NCI-H446 (cell line): ENCODE results near the gene B3GALT6.
"Not testable (repeated sequence)": the region's sequence is repeated elsewhere in the genome, so short reads cannot be mapped to it uniquely, and the experiment has no call there.

ENCODE experiments used
- DNase-seq, 2 experiments: peaks; one replicate each; lab custom pipeline; 2025; lab: John Stamatoyannopoulos, UW

Gene B3GALT6

DNA sequence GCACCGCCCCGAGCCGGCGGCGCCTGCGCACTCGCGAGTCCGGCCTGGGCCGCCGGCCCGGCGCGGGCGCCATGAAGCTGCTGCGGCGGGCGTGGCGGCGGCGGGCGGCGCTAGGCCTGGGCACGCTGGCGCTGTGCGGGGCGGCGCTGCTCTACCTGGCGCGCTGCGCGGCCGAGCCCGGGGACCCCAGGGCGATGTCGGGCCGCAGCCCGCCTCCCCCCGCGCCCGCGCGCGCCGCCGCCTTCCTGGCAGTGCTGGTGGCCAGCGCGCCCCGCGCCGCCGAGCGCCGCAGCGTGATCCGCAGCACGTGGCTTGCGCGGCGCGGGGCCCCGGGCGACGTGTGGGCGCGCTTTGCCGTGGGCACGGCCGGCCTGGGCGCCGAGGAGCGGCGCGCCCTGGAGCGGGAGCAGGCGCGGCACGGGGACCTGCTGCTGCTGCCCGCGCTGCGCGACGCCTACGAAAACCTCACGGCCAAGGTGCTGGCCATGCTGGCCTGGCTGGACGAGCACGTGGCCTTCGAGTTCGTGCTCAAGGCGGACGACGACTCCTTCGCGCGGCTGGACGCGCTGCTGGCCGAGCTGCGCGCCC, at the start of gene B3GALT6:
TSS of gene B3GALT6 (plus strand) at position 30 of the 588 bp plus-strand sequence. CDS start at position 72, 42 bp downstream.
- DNase-seq: no peak

DNA sequence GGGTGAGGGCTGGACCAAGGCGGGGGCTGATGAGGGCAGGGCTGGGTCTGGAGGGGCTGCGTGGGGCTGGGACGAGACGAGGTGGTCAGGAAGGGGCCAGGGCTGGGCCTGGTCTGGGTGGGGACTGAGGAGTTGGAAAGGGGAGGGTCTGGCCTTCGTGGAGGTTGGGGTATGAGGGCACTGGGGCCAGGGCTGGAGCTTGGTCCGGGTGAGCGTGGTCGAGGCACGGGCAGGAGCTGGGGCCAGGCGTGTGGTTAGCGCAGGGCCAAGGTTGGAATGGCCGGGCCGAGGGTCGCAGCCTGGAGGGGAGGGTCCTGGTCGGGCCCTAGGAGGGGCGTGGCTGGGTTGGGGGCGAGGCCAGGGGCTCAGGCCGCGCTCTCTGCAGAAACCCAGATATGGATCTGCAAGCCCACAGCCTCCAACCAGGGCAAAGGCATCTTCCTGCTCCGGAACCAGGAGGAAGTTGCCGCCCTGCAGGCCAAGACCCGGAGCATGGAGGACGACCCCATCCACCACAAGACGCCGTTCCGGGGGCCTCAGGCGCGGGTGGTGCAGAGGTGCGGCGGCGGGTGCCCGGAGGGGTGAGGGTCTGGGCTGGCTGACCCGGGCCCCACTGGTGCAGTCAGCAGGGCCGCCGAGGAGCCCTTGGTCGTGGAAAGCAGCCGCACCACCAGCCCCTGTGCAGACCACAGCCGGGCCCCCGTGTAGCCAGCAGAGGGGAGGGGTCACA, 49.4 kb upstream of the B3GALT6 start:
- DNase-seq: no peak

DNA sequence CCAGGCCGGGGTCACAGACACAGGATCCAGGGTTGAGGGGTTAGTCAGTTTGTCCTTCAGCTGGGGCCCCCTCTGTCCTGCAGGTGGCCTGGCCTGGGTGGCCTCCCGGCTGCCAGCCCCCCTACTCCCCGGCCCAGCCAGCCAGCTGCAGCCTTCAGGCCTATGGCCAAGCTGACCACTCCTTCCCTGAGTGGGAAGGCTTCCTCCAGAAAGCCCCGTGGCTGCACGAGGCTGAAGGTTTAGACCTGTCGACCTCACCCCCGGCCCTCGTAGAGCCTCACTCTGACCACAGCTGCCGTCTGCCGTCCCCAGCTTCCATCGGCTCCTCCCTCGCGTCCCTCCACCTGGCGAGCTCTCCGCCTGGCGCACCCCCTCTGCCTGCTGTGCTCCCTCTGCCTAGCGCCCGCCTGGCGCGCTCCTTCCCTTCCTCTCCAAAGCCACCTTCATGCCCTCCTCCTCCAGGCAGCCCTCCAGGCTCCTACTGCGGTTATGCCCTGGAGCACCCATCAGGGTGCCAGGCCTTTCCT, 48.8 kb upstream of the B3GALT6 start:
- DNase-seq: no peak

DNA sequence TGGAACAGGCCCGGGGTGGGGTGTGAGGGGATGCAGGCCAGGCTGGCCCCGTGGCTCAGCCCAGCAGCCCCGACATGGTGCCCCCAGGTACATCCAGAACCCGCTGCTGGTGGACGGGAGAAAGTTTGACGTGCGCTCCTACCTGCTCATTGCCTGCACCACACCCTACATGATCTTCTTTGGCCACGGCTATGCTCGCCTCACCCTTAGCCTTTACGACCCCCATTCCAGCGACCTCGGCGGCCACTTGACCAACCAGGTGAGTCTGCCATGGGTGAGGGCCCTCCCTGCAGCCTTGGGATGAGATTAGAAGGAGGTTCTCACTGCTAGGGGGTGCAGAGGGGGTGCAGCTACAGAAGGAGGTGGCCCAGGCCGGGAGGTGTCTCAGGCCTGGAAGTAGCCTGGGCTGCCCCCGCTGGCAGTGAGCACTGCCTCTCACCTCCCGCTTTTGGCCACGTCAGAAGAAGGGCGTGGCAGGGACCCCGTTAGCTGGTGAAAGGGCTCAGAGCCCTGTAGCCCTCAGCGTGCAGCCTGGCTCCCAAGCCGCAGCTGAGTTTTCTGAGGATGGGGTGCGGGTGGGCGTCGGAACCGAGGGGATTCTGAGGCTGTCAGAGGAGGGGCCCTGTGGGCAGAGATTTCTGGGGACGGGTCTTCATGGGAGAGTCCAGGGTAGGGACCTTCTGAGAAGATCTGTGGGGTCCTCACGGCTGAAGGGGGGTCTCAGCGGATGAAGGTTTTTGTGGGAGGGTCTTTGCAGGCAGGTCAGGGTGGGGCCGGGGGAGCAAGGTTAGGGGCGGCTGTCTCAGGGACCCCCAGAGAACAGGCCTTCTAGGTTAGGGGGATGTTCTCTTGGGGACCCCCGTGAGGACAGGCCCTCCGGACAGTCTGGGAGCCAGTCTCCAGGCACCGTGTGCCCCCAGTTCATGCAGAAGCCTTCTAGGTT, 47.9 kb upstream of the B3GALT6 start:
- DNase-seq: no peak

DNA sequence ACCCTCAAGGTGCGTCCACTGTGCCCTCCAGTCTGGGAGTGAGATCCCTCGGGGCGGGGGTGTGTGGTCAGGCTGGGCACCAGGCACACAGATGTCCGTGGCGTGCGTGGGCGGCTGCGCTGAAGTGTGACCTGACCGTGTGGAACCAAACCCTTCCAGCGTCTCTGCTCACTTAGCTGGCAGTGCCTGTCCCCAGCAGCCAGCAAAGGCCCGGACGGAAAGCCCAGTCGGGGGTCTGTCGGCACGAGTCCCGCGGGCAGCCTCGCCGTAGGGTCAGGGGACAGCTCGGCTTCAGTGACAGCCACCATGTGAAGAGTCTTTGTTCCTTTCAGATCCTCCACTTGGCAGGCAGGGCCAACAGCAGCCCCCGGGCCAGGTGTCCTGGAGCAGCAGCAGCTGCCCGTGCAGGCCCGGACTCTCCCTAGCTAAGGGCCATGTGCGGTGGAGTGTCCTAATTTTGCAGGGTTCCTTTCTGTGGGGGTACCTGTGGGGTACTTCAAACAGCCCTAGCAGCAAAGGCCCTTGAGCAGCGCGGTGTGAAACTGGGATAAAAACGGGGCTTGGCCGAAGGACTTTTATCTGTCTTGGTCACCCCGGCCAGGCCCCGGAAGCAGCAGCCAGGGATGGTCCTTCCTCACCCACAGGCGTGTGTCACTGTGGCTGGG, 46.8 kb upstream of the B3GALT6 start:
- no peak for DNase-seq

DNA sequence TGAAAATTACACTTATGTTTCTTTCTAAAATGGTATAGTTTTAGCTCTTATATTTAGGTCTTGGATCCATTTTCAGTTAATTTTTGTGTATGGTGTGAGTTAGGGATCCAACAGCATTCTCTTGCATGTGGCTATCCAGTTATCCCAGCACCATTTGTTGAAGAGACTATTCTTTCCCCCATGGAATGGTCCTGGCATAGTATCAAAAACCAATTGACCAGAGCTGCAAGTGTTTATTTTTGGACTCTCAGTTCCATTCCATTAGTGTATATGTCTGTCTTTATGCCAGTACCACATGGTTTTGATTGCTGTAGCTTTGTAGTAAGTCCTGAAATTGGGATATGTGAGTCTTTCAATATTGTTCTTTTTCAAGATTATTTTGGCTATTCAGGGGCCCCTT, 44.1 kb upstream of the B3GALT6 start:
- DNase-seq: no peak

DNA sequence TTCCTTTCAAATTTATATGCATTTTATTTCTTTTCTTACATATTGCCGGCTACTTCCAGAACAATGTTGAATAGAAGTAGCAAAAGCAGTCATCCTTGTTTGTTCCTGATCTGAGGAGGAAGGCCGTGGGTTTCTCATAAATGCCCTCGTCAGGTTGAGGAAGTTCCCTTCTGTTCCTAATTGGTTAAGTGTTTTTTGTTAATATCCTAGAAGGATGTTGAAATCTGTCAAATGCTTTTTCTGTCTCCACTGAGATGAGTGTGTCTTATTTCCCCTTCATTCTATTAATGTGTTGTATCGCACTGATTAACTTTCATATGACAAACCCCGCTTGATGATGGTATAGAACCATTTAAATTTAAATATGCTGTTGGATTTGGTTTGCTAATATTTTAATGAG, 42.9 kb upstream of the B3GALT6 start:
- DNase-seq: no peak

DNA sequence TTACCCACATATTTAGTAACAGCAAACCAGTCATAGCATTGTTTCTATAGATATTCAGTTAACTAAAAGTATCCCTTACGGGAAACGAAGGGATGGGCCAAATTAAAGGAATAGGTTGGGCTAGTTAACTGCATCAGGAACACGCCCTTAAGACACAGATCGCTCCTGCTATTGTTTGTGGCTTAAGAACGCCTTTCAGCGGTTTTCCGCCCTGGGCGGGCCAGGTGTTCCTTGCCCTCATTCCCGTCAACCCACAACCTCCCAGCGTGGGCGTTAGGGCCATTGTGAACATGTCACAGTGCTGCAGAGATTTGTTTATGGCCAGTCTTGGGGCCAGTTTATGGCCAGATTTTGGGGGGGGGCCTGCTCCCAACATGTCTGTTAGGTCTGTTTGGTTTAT, 40.3 kb upstream of the B3GALT6 start:
- DNase-seq: no peak

DNA sequence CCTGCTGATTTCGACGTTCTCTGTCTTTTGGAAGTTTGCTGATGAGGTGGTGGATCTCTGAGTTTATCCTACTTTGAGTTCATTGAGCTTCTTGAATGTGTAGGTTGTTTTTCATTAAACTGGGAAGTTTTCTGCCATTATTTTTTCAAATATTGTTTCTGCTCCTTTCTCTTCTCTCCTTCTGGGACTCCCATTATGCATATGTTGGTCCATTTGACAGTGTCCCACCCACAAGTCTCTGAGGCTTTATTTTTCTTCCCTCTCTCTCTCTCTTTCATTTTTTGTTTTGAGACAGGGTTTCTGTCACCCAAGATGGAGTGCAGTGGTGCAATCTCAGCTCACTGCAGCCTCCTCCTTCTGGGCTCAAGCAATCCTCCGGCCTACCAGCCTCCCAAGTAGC, 37.3 kb upstream of the B3GALT6 start:
- DNase-seq: no peak

DNA sequence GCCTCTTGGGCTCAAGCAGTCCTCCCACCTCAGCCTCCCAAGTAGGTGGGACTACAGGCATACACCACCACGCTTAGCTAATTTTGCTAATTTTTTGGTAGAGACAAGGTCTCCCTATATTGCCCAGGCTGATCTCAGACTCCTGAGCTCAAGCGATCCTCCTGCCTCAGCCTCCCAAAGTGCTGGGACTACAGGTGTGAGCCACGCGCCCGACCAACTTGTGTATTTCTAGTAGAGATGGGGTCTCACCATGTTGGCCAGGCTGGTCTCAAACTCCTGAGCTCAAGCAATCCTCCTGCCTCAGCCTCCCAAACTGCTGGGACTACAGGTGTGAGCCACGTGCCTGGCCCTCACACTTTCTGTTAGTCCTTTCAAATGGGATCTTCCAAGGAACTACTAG, 36.3 kb upstream of the B3GALT6 start:
- not testable (repeated sequence) for DNase-seq

DNA sequence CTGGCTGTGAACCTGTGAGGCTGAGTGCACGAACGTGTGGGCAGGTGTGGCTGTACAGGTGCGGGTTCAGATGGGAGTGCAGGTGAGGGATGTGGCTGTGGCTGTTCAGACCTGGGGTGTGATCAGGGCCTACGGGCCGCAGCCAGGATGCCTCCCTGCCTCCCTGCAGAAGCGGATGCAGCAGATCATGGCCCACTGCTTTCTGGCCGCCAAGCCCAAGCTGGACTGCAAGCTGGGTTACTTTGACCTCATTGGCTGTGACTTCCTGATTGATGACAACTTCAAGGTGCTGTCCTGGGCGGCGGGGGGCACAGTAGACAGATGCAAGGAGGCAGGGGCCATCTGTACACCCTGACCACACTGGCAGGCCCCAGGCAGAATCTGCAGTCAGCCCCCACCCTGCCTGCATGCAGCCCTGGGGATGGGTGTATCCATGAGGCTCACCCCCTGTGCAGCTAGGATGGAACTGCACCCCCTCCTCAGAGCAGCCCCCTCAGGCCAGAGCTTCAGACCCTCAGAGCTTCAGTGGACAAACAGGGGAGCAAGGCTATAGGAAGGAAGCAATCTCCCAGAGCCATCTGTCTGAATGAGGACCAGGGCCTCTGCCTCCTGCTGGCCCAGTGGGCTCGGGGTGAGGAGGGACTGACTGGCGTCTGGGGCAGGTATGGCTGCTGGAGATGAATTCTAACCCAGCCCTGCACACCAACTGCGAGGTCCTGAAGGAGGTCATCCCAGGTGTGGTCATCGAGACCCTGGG, 35.4 kb upstream of the B3GALT6 start:
- DNase-seq: no peak

DNA sequence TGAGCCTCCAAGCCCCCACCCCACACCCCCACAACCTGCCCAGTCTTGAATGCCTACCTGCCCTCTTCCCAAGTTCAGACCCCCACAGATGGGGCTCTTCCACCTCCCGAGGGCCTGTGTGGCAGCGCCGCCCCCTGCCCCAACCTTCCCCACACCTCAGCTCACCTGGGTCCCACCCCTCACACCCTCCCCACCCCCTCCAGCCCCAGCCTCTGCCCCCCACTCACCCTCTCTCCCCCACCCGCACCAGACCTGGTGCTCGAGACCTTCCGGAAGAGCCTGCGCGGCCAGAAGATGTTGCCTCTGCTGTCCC, 34.9 kb upstream of the B3GALT6 start:
- no peak for DNase-seq

DNA sequence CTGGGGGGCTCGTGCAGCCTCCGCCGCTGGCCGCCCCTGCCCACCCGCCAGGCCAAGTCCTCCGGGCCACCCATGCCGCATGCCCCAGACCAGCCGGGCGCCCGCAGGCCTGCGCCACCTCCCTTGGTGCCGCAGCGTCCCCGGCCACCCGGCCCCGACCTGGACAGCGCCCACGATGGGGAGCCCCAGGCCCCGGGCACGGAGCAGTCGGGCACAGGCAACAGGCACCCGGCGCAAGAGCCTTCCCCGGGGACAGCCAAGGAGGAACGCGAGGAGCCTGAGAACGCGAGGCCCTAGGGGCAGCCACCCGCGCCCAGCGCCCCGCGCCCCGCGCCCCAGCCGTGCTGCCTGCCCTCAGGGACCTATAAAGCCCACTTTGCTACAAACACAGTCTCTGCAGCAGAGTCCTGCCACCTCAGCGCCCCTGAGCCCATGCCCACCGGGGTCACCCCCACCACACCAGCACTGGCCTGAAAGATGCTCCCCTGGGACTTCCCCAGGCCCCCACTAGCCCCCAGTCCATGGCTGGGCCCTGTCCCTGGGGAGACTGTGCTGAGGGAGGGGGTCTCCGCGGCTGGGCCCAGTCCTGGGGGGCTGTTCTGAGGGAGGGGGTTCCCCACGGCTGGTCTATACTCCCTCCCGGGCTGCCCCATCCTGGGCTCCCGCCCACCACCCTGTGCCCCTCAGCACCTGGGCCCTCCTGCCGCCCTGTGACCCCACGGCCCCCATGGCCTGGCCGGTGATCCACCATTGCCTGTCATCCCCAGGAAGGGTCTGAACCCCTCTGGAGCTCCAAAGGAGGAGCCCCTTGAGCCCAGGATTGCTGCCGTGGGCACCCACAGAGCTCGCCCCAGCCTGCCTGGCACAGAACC, 34.2 kb upstream of the B3GALT6 start:
- DNase-seq: no peak

DNA sequence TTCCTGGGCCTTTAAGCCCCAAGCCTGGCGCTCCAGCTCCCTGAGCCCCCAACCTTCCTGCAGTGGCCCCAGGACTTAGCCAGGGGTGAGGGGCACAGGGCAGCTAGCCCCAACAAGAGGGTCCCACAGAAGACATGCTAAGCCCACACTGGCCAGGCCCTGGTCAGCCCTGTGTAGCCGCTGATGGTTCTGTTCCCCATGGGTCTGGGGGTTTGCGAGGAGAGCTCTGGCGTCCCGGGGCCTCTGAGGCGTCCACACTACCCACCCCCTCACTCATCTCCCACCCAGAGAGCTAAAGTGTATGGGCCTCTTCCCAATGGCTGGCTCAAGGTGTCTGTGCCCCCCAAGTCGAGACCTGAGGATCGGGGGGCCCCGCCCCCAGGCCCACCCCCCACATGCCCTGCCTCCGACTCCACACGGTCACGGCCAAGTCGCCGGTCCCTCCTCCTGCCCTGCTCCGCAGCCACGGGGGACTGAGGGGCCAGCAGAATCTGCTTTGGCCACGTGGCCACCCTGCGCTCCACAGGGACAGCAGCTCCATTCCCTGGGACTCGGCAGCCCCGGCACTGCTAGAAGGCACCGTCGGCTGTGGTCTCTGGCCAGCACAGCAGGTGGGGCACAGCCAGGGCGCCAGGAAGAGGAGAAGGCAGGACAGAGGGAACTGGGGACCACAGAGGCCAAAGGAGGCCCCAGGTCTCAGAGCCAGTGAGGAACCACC, 33.5 kb upstream of the B3GALT6 start:
- DNase-seq: no peak

DNA sequence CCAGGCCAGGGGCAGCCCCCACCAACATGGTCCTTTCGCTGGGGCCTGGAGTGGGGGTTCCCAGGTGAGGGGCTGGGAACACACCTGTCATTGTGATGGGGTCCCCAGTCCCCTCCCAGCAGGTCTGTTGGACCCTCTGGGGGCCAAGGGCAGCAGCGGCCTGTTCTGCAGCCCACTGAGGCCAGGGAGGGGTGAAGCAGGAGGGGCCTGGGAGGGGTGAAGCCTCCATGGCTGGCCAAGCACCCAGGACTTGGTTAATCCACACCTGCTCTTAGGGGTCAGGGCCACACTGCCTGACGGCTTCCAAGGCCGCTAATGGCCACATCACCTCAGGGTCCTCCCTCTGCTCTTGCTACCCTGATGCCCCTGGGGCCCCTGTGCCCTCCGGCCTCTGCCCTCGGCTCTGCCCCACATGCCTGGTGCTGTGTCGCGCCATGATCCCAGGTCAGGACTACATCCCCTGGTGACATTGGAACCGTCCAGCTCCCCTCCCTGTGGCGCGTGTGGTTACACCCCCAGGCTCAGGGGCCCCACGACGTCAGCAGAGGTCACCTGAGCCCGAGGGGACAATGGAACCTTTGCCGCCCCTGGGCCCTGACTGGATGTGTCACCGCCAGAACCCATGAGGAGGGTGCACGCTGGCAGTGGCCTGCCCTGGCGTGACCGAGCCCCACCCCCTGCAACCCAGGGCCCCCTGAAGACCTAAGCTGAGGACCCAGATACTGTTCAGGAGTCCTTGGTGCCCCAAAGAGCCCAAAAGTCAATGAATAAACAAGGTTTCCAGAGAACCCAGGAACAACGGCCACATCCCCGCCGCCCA, 32.7 kb upstream of the B3GALT6 start:
- no peak for DNase-seq

DNA sequence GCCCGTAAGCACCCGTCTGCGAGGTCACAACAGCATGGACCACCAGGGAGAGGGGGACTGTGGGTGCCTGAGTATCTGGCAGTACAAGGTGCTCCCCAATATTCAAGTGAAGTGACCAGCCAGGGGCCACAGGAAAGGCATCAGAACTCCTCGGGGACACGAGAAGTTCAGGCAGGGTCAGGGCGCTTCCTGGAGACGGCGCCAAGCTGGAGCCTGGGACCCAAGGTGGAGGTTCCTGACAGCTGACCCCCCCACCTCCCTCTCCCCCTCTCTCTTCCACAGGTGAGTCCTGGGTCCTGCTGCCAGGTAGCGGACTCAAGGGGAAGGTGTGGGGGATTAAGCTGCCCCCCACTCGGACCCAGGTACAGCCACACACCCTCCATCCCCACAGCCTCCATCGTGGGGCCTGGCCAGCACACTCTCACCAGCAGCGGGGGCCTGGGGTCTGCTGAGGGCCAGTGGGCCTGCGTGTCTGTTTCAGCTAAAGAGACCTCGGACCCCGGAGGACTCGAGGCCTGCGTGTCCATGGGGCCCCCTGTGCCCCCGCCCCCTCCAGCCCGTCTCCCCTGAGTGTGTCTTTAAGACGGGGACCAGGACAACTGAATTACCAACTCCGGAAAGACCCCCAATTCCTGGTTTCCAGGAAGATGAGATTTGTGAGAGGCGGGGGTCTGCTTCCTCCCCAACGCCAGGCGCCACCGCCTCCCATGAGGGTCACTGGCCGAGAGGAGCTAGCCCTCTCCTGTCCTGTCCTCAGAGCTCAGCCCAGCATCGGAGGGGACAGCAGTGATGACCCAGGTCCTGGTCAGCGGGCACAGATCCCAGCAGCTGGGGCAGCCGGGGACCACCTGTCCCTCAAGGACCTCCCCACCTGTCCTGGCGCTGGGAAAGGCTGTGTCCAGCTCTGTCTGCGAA, 31.8 kb upstream of the B3GALT6 start:
- no peak for DNase-seq

DNA sequence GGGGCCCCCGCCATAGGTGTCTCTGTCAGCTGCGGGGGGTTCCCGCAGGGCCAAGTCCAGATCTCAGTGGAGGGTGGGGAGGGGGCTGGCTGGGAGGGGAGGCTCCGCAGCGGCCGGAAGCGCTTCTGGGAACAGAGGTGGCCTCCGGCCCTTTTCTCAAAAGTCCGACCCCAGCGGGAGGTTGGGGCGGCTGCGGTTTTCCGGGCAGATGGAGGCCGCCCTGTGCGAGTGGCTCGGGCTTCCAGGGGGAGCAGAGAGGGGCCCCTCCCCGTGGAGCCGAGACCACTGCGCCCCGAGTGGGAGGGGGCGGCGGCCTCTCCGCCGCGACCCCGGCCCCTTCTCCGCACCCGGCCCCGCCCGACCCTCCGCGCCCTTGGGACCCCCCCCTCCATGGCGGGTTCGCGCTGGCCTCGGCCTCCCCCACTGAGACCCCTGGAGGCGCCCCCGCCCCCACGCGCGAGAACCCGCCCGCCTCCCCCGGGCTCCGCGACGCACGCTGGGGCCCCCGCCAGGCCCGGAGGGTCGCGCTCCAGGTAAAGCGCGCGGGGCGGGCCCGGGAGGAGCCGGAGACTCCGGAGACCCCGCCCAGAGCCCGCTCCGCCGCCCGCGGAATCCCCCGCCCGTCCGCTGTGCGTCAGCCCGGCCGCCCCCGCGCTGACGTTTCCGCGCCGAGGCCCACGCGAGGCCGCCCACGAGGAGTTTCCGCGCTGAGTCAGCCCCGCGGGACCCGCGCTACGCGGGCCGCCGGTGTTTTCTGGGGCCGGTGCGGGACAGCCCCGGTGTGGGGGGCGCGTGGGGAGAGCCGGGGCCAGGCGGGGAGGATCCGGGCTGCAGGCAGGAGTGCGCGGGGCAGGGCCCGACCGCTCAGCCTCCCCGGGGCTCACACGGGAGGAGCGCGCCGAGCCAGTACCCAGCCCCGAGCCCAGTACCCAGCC, 30.9 kb upstream of the B3GALT6 start:
- no peak for DNase-seq
